HG03565 (cell line): ENCODE data around the gene NPM1.
A peak's percentile ranks its signal among the peaks of the same experiment; 100 is the strongest.
"Not testable (repeated sequence)": the region's sequence is repeated elsewhere in the genome, so short reads cannot be mapped to it uniquely, and the experiment has no call there.

Source experiments
- ATAC-seq: cut with Tn5 transposase; IDR thresholded peaks from one replicate; pipeline ENCODE4 v1.9.1; 2021; ENCODE audit warnings: mild to moderate bottlenecking, moderate library complexity; ENCODE audit not compliant: unreplicated experiment

Gene NPM1

GRCh38 chr5:171410181-171410580 lies 22.5 kb downstream of the NPM1 start:
- ATAC-seq = no peak

DNA sequence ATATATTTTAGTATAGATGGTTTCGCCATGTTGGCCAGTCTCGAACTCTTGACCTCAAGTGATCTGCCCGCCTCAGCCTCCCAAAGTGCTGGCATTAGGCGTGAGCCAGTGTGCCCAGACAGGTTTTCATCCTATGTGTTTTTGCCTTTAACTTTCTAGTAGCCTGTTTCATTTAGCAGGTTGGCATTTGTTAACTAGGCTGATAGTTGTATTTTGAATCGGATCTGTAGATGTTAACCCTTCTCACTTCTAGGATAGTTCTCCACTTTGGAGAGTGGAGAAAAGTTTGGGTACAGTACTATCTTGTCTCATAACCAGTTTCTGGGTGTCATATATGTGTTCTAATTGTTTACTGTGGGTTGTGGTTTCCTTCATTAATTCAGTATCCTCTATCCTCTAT lies 24.5 kb downstream of the NPM1 start:
- no peak for ATAC-seq

GRCh38 chr5:171413153-171413910 lies 25.7 kb downstream of the NPM1 start:
- ATAC-seq = no peak

- ATAC-seq = not testable (repeated sequence)
Measured at GRCh38 chr5:171413993-171414392, 26.3 kb downstream of the NPM1 start.

GRCh38 chr5:171415115-171415730 lies 27.6 kb downstream of the NPM1 start:
- no peak for ATAC-seq

GRCh38 chr5:171416160-171417049 lies 28.8 kb downstream of the NPM1 start:
- no peak for ATAC-seq

DNA sequence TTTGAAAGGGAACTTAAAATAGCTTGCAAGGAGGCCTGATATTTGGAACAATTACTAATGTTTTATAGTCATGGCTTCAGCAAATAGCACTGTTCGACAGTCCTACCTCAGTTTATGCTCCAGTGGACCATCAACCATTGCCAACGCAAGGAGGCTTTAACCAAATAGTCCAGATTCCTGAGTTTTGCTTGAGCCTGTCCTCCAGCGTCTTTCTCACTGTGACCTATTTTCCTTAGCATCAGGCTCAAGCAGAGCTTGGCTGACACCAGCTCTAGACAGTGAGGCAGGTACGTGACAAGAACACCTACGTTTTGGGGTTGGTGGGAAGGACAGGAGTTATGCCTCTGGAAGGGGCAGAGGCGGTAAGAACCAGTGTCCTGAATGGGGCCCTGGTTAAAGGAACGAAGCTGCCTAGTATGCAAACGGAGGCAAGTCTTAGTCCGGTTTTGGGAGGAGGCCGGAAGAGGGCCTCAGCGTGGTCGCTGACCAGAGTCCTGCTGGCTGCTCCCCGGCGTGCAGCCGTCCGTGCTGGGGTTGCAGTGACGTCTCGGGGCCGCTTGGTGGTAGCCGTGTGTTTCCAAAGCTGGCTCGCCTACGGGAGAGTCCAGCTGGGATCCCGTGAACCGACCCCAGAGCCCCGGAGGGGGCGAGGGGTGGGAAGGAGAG lies 30.8 kb downstream of the NPM1 start:
- ATAC-seq = peak; percentile 42

DNA sequence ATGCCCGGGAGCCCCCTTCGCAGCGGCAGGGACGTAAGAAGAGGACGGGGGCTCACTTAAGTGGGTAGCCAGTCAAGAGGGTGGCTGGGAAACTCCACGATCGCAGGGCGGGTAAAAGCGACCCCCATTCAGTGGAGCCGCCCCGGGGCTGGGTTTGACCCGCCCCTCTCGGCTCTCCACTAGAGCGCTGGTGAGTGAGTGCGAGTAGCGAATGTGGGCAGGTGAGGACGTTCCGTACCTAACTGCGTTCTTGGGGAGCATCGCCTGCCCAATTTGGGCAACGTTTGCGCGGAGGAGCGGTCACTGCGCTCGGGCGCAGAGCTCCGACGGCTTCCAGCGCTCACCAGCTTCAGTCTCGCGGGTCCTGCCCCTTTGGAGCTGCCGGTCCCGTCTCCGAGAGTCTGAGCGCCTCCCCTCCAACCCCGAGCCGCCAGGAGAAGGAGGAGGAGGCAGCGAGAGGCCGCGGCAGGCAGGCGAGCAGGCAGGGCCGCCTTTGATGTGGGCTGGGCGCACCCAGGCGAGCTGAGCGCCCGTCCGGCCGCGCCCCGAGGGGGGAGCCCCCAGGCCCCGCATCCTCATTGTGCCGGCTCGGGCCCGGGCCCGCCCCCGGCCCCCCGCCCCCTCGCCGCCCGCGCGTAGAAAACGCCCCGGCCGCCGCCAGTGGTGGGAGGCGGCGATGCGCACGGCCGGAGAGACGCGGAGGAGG lies 31.5 kb downstream of the NPM1 start, which contains the start of gene FGF18:
Gene FGF18 (plus strand): TSS at position 666 of the 706 bp plus-strand sequence. CDS start 553 bp downstream, outside the sequence.
- ATAC-seq = no peak

DNA sequence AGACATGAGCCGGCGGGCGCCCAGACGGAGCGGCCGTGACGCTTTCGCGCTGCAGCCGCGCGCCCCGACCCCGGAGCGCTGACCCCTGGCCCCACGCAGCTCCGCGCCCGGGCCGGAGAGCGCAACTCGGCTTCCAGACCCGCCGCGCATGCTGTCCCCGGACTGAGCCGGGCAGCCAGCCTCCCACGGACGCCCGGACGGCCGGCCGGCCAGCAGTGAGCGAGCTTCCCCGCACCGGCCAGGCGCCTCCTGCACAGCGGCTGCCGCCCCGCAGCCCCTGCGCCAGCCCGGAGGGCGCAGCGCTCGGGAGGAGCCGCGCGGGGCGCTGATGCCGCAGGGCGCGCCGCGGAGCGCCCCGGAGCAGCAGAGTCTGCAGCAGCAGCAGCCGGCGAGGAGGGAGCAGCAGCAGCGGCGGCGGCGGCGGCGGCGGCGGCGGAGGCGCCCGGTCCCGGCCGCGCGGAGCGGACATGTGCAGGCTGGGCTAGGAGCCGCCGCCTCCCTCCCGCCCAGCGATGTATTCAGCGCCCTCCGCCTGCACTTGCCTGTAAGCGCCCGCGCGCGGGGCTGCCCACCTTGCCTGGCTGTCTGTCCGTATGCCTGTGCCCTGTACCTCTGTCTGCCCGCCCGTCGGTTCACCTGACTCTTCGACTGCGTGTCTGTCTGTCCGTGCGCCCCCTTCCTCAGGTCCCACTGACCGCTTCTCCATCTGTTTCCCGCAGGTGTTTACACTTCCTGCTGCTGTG lies 32.2 kb downstream of the NPM1 start:
- ATAC-seq = no peak

DNA sequence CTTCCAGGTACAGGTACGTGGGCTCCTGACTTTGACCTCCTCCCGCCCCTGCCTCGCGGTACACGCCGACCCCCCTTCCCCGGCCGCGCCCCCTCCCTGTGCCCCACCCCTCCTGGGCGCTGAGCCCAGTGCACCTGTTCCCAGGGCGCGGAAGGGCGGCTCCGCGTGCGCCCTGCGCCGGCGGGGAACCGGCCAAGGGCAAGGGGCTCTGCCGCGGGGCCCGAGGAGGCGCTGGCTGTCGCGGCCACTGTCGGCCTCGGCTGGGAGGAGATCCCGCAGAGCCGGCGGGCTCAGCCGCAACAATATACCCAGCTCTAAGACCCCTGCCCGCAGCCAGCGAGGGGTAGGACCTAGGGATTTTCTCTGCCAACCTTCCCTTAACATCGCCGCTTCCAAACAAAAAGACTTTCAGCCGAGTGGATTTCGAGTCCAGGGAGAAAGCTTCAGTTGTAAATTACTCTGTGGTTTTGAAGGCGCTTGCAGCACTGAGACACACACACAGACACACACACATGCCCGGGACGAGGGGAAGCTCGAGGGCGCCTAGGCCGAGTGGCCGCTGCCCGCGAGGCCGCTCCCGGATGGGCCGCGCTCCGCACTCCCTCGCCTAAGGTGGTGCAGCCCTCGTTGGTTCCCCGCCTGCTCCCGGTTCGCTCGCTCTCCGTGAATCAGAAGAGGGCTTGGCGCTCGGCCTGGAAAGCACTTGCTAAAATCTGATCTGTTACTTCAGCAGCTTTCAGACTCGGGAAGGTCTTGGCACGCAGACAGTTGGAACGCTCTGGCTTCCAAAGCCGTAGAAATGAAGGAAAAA lies 33.0 kb downstream of the NPM1 start:
- ATAC-seq = no peak

DNA sequence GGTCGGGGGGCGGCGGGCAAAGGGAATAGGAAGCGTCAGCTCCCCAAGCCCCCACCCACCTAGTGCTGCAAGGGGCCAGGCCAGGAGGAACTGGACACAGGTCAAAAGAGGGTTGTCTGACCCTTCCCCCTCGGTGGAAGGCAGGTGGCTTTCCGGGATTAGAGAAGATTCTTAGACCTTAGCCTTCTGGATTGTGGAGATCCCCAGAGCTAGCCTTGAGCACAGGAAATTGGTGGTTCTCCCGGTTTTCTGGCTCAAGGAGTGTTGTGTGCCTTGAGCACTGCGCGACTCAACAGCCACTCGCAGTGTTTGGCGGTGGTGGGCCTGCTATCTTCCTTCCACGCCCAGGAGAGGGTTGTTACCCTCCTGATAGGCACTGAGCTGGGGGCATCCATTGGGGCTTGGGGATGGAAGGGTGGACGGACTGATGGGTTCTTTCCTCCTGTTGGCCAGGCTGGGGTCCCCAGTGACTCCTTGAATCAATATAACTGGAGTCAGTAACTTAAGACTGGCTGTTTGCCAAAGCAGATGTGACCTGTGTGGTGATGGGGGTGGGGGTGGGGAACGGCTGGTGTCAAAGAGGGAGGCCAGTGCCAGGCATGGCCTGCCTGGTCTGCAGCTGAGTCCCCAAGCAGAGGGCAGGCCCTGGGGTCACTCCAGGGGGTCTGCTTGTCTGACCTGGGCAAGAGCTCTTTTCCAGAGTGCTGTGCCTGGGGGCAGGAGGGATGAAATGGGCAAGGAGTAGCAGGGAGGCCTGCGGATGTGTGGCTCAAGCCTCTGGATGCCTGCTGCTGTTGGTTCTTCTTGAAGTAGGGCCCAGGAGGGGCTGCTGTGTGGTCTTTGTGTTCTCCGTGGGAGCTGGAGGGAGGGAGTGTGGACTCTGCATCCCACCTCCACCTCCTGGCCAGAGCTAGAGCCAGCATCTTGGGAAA lies 33.9 kb downstream of the NPM1 start:
- ATAC-seq = no peak

- no peak for ATAC-seq
Measured at GRCh38 chr5:171422495-171422894, 34.8 kb downstream of the NPM1 start.

- no peak for ATAC-seq
Measured at GRCh38 chr5:171422902-171423663, 35.4 kb downstream of the NPM1 start.

DNA sequence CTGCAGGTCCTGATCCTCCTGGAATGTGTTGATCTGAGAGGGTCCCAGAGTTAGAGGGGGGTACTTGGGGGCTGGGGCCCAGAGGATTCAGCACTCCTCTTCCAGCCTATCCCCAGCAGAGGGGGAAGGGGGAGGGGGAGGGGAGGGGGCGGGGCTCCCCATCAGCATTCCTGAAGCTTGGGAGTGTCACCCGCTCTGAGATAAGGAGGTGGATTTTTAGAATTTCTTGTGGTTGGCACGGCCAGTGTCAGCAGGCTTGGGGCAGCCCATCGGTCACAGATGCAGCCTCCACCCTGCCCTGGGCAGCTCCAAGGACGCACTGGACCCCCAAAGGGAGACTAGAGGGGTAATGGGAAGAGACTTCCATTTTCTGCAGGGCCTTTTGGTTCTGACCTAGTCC lies 37.1 kb downstream of the NPM1 start:
- ATAC-seq = no peak

DNA sequence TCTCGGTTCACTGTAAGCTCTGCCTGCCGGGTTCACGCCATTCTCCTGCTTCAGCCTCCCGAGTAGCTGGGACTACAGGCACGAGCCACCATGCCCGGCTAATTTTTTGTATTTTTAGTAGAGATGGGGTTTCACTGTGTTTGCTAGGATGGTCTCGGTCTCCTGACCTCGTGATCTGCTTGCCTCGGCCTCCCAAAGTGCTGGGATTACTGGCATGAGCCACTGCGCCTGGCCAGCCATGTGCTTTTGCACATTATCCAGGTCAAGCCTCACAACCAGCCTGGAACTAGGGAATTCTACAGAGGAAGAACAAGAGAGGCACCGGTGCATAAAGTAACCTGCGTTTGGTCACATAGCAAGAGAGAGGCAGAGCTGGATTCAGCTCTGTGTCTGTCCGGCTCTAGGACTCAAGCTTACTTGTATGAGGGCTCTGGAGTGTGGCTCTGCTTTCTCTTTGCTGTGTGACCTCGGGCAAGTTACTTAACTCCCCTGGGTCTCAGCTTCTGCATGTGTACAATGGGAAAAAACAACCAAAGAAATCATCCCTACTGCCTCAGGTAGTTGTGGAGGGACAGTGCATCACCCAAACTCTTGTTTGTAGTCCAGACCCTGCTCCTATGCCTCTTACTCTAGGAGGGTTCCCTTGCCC lies 38.1 kb downstream of the NPM1 start:
- no peak for ATAC-seq

GRCh38 chr5:171426266-171426665 lies 38.6 kb downstream of the NPM1 start:
- ATAC-seq = no peak

DNA sequence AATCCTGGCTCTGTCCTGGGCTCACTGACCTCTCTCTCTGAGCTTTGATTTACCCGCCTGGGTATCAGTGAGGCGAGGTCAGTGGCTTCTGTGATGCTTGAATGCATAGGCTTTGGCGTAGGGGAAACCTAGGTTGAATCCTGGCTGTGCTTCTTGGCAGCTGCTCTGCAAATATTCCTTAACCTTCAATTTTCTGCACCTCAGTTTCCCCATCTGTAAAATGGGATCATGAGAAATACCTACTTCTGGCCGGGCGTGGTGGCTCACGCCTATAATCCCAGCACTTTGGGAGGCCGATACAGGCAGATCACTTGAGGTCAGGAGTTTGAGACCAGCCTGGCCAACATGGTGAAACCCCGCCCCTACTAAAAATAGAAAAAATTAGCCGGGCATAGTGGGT lies 39.0 kb downstream of the NPM1 start:
- ATAC-seq = no peak
